ENCODE measurements around the gene TMEM185B. TPM values are rescaled to one million over a fixed set of nuclear protein-coding genes. Genes with fewer than 3 reads are reported as not detected.

The TMEM185B gene
- total RNA-seq, 6 donors from 2014 or later: 15.3 to 29.3 (median 25.5) TPM

GRCh38 chr2:120251880-120252224 is 28.7 kb upstream of the TMEM185B start:
- WGBS, 2 donors: 17% methylated on average over 6 of the region's 6 CpGs
- ATAC-seq (ENCODE audit: low FRiP score in 2 of 2): no peak
- peak overlapping the region; percentile 94 to 99 (median 95) for H3K27ac ChIP-seq

GRCh38 chr2:120251078-120251477 is 27.9 kb upstream of the TMEM185B start:
- no peaks in the 10 kb centered on the region for H3K36me3 ChIP-seq
- H3K9me3 ChIP-seq: no peaks in the 10 kb centered on the region
- no peak overlapping the region for H3K27ac ChIP-seq
- H3K4me3 ChIP-seq: no peak overlapping the region
- TF ChIP-seq, protein P1, sequence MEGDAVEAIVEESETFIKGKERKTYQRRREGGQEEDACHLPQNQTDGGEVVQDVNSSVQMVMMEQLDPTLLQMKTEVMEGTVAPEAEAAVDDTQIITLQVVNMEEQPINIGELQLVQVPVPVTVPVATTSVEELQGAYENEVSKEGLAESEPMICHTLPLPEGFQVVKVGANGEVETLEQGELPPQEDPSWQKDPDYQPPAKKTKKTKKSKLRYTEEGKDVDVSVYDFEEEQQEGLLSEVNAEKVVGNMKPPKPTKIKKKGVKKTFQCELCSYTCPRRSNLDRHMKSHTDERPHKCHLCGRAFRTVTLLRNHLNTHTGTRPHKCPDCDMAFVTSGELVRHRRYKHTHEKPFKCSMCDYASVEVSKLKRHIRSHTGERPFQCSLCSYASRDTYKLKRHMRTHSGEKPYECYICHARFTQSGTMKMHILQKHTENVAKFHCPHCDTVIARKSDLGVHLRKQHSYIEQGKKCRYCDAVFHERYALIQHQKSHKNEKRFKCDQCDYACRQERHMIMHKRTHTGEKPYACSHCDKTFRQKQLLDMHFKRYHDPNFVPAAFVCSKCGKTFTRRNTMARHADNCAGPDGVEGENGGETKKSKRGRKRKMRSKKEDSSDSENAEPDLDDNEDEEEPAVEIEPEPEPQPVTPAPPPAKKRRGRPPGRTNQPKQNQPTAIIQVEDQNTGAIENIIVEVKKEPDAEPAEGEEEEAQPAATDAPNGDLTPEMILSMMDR (IDR thresholded peaks at IDR 0.05): no peak
- no peak for TF ChIP-seq POLR2A (IDR thresholded peaks at IDR 0.05)
- TF ChIP-seq POLR2AphosphoS5 (IDR thresholded peaks at IDR 0.05): no peak
- TF ChIP-seq EP300 (IDR thresholded peaks at IDR 0.05): no peak
- ATAC-seq (ENCODE audit: low FRiP score in 2 of 2): no peak
- 75 to 79% methylated on average over 3 of the region's 3 CpGs for WGBS, 2 donors
- no peak for DNase-seq
- peaks cover 18 to 34% (median 24%) of the 10 kb centered on the region in 4 donors for H3K4me1 ChIP-seq
- no peaks in the 10 kb centered on the region for H3K27me3 ChIP-seq

More at GRCh38 chr2:120251880-120252224, 28.7 kb upstream of the TMEM185B start:
- no peak for DNase-seq
- Histone ChIP-seq H3K27me3 (no peaks in the 10 kb centered on the region), H3K9me3 (no peaks in the 10 kb centered on the region), H3K4me1 (peaks cover 18 to 41% (median 27%) of the 10 kb centered on the region in 4 donors), H3K4me3 (peak overlapping the region; percentile 73 to 98 (median 92)), H3K36me3 (no peaks in the 10 kb centered on the region)
- no peak for TF ChIP-seq EP300 (IDR thresholded peaks at IDR 0.05)
- TF ChIP-seq, protein P1 (IDR thresholded peaks at IDR 0.05): no peak
- TF ChIP-seq POLR2AphosphoS5 (IDR thresholded peaks at IDR 0.05): no peak
- no peak for TF ChIP-seq POLR2A (IDR thresholded peaks at IDR 0.05)

DNA sequence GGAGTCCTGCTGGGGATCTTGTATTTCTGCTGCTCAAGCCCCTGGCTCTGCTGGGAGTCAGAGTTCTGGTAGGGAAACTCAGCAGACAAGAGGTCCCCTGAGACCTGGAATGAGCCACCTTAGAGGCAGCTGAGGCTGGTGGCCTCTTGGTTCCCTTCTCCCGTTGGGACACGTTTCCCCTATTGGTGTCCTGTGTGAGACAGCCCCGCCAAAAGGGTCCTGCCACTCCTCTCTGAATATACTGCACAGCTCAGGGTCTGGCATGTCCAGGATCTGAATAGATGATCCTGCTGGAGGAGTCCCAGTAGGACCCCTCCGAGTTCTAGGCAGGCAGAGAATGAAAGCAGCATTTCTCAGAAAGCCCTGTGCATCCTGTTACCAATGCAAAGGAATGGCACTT is 27.4 kb upstream of the TMEM185B start:
- DNase-seq: no peak
- TF ChIP-seq POLR2AphosphoS5 (IDR thresholded peaks at IDR 0.05) (no peak), EP300 (IDR thresholded peaks at IDR 0.05) (no peak), POLR2A (IDR thresholded peaks at IDR 0.05) (no peak)
- TF ChIP-seq, protein P1 (IDR thresholded peaks at IDR 0.05): no peak
- 83 to 95% methylated on average over 3 to 4 of the region's 4 CpGs for WGBS, 2 donors

GRCh38 chr2:120247851-120248250 is 24.7 kb upstream of the TMEM185B start:
- DNase-seq (no peak), ATAC-seq (ENCODE audit: low FRiP score in 2 of 2) (no peak)
- 60 to 62% methylated on average over 6 of the region's 6 CpGs for WGBS, 2 donors
- TF ChIP-seq, protein P1 (IDR thresholded peaks at IDR 0.05): no peak
- TF ChIP-seq POLR2A (IDR thresholded peaks at IDR 0.05) (no peak), EP300 (IDR thresholded peaks at IDR 0.05) (no peak), POLR2AphosphoS5 (IDR thresholded peaks at IDR 0.05) (no peak)
- Histone ChIP-seq H3K9me3 (no peaks in the 10 kb centered on the region), H3K36me3 (no peaks in the 10 kb centered on the region), H3K27ac (no peak overlapping the region), H3K4me3 (no peak overlapping the region), H3K4me1 (peaks cover 13 to 27% (median 25%) of the 10 kb centered on the region in 4 donors), H3K27me3 (no peaks in the 10 kb centered on the region)

More for the DNA sequence above, 27.4 kb upstream of the TMEM185B start:
- Histone ChIP-seq H3K4me1 (peaks cover 18 to 35% (median 27%) of the 10 kb centered on the region in 4 donors), H3K9me3 (no peaks in the 10 kb centered on the region), H3K27ac (no peak overlapping the region), H3K27me3 (no peaks in the 10 kb centered on the region), H3K36me3 (no peaks in the 10 kb centered on the region), H3K4me3 (no peak overlapping the region)
- no peak for ATAC-seq (ENCODE audit: low FRiP score in 2 of 2)

All from upper lobe of left lung (tissue), 6 donors.